IMR-90 (cell line): ENCODE results near the gene CHML. TPM values are rescaled to one million over a fixed set of nuclear protein-coding genes. Genes with fewer than 3 reads are reported as not detected.

Source experiments
- ATAC-seq: fragments of 200-7000 bp; cut with Tn5 transposase; 2 replicates; pipeline ENCODE4 v1.9.1; 2020; ENCODE audit warnings: low read depth, mild to moderate bottlenecking, moderate library complexity
- BruUV-seq: library from RNA; stranded (reverse); fragments of 400-500 nt; replicated peaks from 2 replicates; lab custom pipeline; 2021; lab: Mats Ljungman, UMichigan
- CTCF ChIA-PET: fragments of 300-600 bp; formaldehyde crosslinking; extraction: SDS; loops from one replicate; lab custom pipeline; 2021; ENCODE audit warnings: antibody characterized with exemption; lab: Yijun Ruan, JAX
- POLR2A ChIA-PET: fragments of 300-600 bp; sonication (Branson Sonifier 250); formaldehyde crosslinking; loops from one replicate; lab custom pipeline; 2022; ENCODE audit warnings: antibody characterized with exemption; ENCODE audit not compliant: unreplicated experiment; lab: Charles Lee
- DNase-seq: peaks from one replicate; pipeline ENCODE4 v3.0.0; 2013
- H2AFZ ChIP-seq: replicated peaks from 2 replicates; pipeline ENCODE3; 2013; ENCODE audit warnings: low read length, mild to moderate bottlenecking; ENCODE audit not compliant: poor library complexity
- H2AK5ac ChIP-seq: 2 replicates; pipeline ENCODE4 v1.6.1; 2013; ENCODE audit warnings: low read depth, low read length, inconsistent platforms
- H2AK9ac ChIP-seq: replicated peaks from 2 replicates; pipeline ENCODE3; 2013; ENCODE audit warnings: mild to moderate bottlenecking, low read depth, low read length, moderate library complexity; ENCODE audit not compliant: poor library complexity
- H2BK120ac ChIP-seq: 2 replicates; pipeline ENCODE4 v1.6.1; 2013; ENCODE audit warnings: low read depth, low read length, inconsistent platforms
- H2BK15ac ChIP-seq: 3 replicates; pipeline ENCODE4 v1.6.1; 2013; ENCODE audit warnings: low read depth, low read length, inconsistent platforms
- H2BK20ac ChIP-seq: 2 replicates; pipeline ENCODE4 v1.6.1; 2013; ENCODE audit warnings: low read depth, mild to moderate bottlenecking, inconsistent platforms, low read length, moderate library complexity
- H2BK5ac ChIP-seq: 2 replicates; pipeline ENCODE4 v1.6.1; 2013; ENCODE audit warnings: mild to moderate bottlenecking, low read depth, low read length, inconsistent platforms; ENCODE audit not compliant: poor library complexity, severe bottlenecking
- H3K14ac ChIP-seq: replicated peaks from 2 replicates; pipeline ENCODE4 v1.6.1; 2013; ENCODE audit warnings: low read depth, low read length, inconsistent platforms
- H3K18ac ChIP-seq: 2 replicates; pipeline ENCODE4 v1.6.1; 2013; ENCODE audit warnings: low read depth, low read length, control low read depth
- H3K23ac ChIP-seq: 2 replicates; pipeline ENCODE4 v1.6.1; 2013; ENCODE audit warnings: low read depth, low read length, inconsistent platforms
- H3K27ac ChIP-seq: 2 replicates; pipeline ENCODE4 v1.5.1; 2013; ENCODE audit warnings: mild to moderate bottlenecking, control low read depth, low read length; ENCODE audit not compliant: insufficient read depth
- H3K27me3 ChIP-seq: 2 replicates; pipeline ENCODE4 v1.6.1; 2013; ENCODE audit warnings: low read length; ENCODE audit not compliant: control insufficient read depth, insufficient read depth
- H3K36me3 ChIP-seq: 2 replicates; pipeline ENCODE4 v1.6.1; 2013; ENCODE audit warnings: low read length, mixed read lengths; ENCODE audit not compliant: control insufficient read depth, insufficient read depth
- H3K4ac ChIP-seq: 2 replicates; pipeline ENCODE4 v1.6.1; 2013; ENCODE audit warnings: low read depth, low read length, inconsistent platforms
- H3K4me1 ChIP-seq: 2 replicates; pipeline ENCODE4 v1.6.1; 2013; ENCODE audit warnings: low read length, mixed read lengths; ENCODE audit not compliant: control insufficient read depth, insufficient read depth
- H3K4me2 ChIP-seq: 2 replicates; pipeline ENCODE4 v1.6.1; 2013; ENCODE audit warnings: low read depth, mild to moderate bottlenecking, control low read depth, low read length, moderate library complexity
- H3K4me3 ChIP-seq: 2 replicates; pipeline ENCODE4 v1.5.1; 2013; ENCODE audit warnings: low read depth, mild to moderate bottlenecking, control low read depth, low read length, moderate library complexity; ENCODE audit not compliant: insufficient read depth
- H3K56ac ChIP-seq: 2 replicates; pipeline ENCODE4 v1.6.1; 2013; ENCODE audit warnings: low read length, inconsistent platforms; ENCODE audit not compliant: insufficient read depth; ENCODE audit errors: extremely low read depth
- H3K79me1 ChIP-seq, 2 experiments: 2 replicates each; pipeline ENCODE4 v1.6.1; 2013; ENCODE audit warnings: low read length in 2 of 2, inconsistent platforms in 1 of 2, low read depth in 1 of 2
- H3K9ac ChIP-seq: 2 replicates; pipeline ENCODE4 v1.6.1; 2013; ENCODE audit warnings: low read depth, low read length, control low read depth
- H3K9me1 ChIP-seq: 2 replicates; pipeline ENCODE4 v1.6.1; 2013; ENCODE audit warnings: low read length, inconsistent platforms; ENCODE audit not compliant: insufficient read depth
- H3K9me3 ChIP-seq: 2 replicates; pipeline ENCODE4 v1.6.1; 2013; ENCODE audit warnings: low read length; ENCODE audit not compliant: control insufficient read depth, insufficient read depth
- H4K20me1 ChIP-seq: 2 replicates; pipeline ENCODE4 v1.6.1; 2013; ENCODE audit warnings: low read length, inconsistent platforms; ENCODE audit not compliant: insufficient read depth
- H4K5ac ChIP-seq: 2 replicates; pipeline ENCODE4 v1.6.1; 2013; ENCODE audit warnings: mild to moderate bottlenecking, low read depth, low read length, control low read depth
- H4K8ac ChIP-seq, 2 experiments: 2 replicates each; pipeline ENCODE4 v1.6.1; 2013; ENCODE audit warnings: low read depth in 2 of 2, low read length in 2 of 2, control low read depth in 1 of 2, inconsistent platforms in 1 of 2
- H4K91ac ChIP-seq: 2 replicates; pipeline ENCODE4 v1.6.1; 2013; ENCODE audit warnings: low read depth, low read length, inconsistent platforms; ENCODE audit not compliant: insufficient read depth
- CEBPB ChIP-seq: IDR thresholded peaks from 2 replicates; pipeline ENCODE4 v1.6.1; 2012; ENCODE audit warnings: low read depth, low read length, improper control_type of control experiment
- MAZ ChIP-seq: IDR thresholded peaks from 2 replicates; pipeline ENCODE4 v1.6.1; 2012; ENCODE audit warnings: low read depth, mild to moderate bottlenecking, low read length, improper control_type of control experiment, moderate library complexity, borderline replicate concordance
- MXI1 ChIP-seq: IDR thresholded peaks from 2 replicates; pipeline ENCODE4 v1.6.1; 2012; ENCODE audit warnings: low read depth, mild to moderate bottlenecking, low read length, moderate library complexity, borderline replicate concordance
- NFE2L2 ChIP-seq: fragments of 150-350 bp; IDR thresholded peaks from 2 replicates; pipeline ENCODE4 v1.6.1; 2016; ENCODE audit warnings: low read depth, mild to moderate bottlenecking, low read length
- POLR2A ChIP-seq: IDR thresholded peaks from 2 replicates; pipeline ENCODE4 v1.6.1; 2012; ENCODE audit warnings: mild to moderate bottlenecking, low read depth, low read length
- RAD21 ChIP-seq: IDR thresholded peaks from 2 replicates; pipeline ENCODE4 v1.6.1; 2012; ENCODE audit warnings: low read length, improper control_type of control experiment
- RCOR1 ChIP-seq: IDR thresholded peaks from 2 replicates; pipeline ENCODE4 v1.6.1; 2012; ENCODE audit warnings: mild to moderate bottlenecking, low read length, improper control_type of control experiment; ENCODE audit not compliant: insufficient replicate concordance
- USF2 ChIP-seq: fragments of 150-350 bp; IDR thresholded peaks from 2 replicates; pipeline ENCODE4 v1.6.1; 2017; ENCODE audit warnings: mild to moderate bottlenecking, antibody characterized with exemption, low read length, low read depth
- WGBS, 2 experiments: methylation state at CpG; one replicate each; pipeline versions ENCODE4 v1.1.5 to v1.1.7; 2013; ENCODE audit warnings: missing lambda C conversion rate in 2 of 2; ENCODE audit not compliant: insufficient read length in 1 of 2; ENCODE audit errors: extremely low coverage in 2 of 2; 5-methylcytosine and 5-hydroxymethylcytosine counted together
- dilution Hi-C: fragments of 300-500 bp; cut with HindIII; formaldehyde crosslinking; loops from one replicate; pipeline ENCODE4 v1.14.3; 2018; ENCODE audit warnings: low sequenced_read_pairs; ENCODE audit not compliant: unreplicated experiment
- in situ Hi-C: fragments of 300-500 bp; cut with MboI; formaldehyde crosslinking; loops from 3 replicates; pipeline ENCODE4 v1.14.3; 2019; ENCODE audit warnings: low sequenced_read_pairs, inconsistent platforms, mixed read lengths
- intact Hi-C: fragments of 100-400 bp; cut with micrococcal nuclease; formaldehyde crosslinking; loops from 2 replicates; pipeline ENCODE4 v1.10.0; 2022
- polyA plus RNA-seq, 3 experiments: library from polyadenylated mRNA; depleted of rRNA; stranded (reverse); fragments of >200 nt; gene quantifications; 2 replicates each; pipeline ENCODE4 v1.2.3, GENCODE V29; 2012; ENCODE audit warnings: low replicate concordance in 1 of 3
- total RNA-seq: library from RNA; depleted of rRNA; stranded (reverse); fragments of >200 nt; gene quantifications from 2 replicates; pipeline ENCODE4 v1.2.3, GENCODE V29; 2012
- TF ChIP-seq, protein P1 (sequence below): conservative IDR thresholded peaks from 2 replicates; pipeline ENCODE4 v1.5.1; 2012; ENCODE audit warnings: mild to moderate bottlenecking, low read depth, low read length, improper control_type of control experiment

CHML gene
- total and polyA plus RNA-seq, 2 of the 4 experiments (the other 2 are of a cell fraction), result 5.3 to 25.6 TPM

DNA sequence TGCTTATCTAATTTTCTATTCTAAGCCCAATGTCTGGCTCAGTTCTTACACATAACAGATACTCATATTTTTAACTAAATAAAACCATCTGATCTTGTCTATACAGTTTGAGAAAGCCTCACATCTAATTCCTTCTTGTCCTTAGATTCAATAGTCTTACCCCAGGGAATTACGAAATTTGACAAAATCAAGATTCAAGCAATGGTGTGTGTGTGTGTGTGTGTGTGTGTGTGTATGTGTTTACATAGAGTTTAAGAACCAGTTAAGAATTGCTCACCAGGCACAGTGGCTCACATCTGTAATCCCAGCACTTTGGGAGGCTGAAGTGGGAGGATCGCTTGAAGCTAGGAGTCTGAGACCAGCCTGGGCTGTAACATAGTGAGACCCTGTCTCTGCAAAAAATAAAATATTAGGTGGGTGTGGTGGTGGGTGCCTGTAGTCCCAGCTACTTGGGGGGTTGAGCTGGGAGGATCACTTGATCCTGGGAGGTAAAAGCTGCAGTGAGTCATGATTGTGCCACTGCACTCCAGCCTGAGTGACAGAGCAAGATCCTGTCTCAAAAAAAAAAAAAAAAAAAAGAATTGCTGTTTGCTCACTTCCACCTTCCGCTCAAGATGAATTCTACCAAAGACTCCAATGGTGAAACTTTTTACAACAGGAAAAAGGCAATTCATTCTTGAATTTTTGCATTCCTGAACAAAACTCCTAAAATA, 18.1 kb upstream of the CHML start:
- POLR2A ChIA-PET, result no interaction called here
- no peak for ATAC-seq
- no peak overlapping the region for H2BK120ac ChIP-seq
- BruUV-seq, result no TSS peak
- no peak overlapping the region for H4K8ac ChIP-seq
- no peak overlapping the region for H4K5ac ChIP-seq
- no peak overlapping the region for H3K14ac ChIP-seq
- no peak overlapping the region for H3K4me3 ChIP-seq
- H2BK5ac ChIP-seq, result no peak overlapping the region
- CTCF ChIA-PET, result no interaction called here
- H3K18ac ChIP-seq, result no peak overlapping the region
- TF ChIP-seq CEBPB, result no peak
- no peak for TF ChIP-seq USF2
- TF ChIP-seq, protein P1, sequence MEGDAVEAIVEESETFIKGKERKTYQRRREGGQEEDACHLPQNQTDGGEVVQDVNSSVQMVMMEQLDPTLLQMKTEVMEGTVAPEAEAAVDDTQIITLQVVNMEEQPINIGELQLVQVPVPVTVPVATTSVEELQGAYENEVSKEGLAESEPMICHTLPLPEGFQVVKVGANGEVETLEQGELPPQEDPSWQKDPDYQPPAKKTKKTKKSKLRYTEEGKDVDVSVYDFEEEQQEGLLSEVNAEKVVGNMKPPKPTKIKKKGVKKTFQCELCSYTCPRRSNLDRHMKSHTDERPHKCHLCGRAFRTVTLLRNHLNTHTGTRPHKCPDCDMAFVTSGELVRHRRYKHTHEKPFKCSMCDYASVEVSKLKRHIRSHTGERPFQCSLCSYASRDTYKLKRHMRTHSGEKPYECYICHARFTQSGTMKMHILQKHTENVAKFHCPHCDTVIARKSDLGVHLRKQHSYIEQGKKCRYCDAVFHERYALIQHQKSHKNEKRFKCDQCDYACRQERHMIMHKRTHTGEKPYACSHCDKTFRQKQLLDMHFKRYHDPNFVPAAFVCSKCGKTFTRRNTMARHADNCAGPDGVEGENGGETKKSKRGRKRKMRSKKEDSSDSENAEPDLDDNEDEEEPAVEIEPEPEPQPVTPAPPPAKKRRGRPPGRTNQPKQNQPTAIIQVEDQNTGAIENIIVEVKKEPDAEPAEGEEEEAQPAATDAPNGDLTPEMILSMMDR, result no peak
- no peak for TF ChIP-seq MXI1
- TF ChIP-seq POLR2A, result no peak
- TF ChIP-seq RCOR1, result no peak
- TF ChIP-seq RAD21, result no peak
- TF ChIP-seq NFE2L2, result no peak
- no peak for TF ChIP-seq MAZ
- 100% methylated on average over 1 of the region's 3 CpGs; no CpG with 5 or more reads in 1 of the 2 experiments for WGBS, 2 experiments
- in situ Hi-C loops (no loop called here), intact Hi-C loops (no loop called here), dilution Hi-C loops (no loop called here)
- no peak overlapping the region for H3K4me2 ChIP-seq
- no peaks in the 10 kb centered on the region for H3K9me1 ChIP-seq
- no peak overlapping the region for H3K27ac ChIP-seq
- H3K9me3 ChIP-seq, result no peaks in the 10 kb centered on the region
- H3K36me3 ChIP-seq, result no peaks in the 10 kb centered on the region
- H3K79me1 ChIP-seq, result no peaks in the 10 kb centered on the region
- no peak overlapping the region for H3K23ac ChIP-seq
- H3K4ac ChIP-seq, result no peak overlapping the region
- H3K4me1 ChIP-seq, result no peaks in the 10 kb centered on the region
- H3K9ac ChIP-seq, result no peak overlapping the region
- no peak overlapping the region for H2AK5ac ChIP-seq
- no peaks in the 10 kb centered on the region for H4K20me1 ChIP-seq
- H3K56ac ChIP-seq, result no peak overlapping the region
- H2BK20ac ChIP-seq, result no peak overlapping the region
- no peaks in the 10 kb centered on the region; the same call in 1 of the 2 replicates for H3K27me3 ChIP-seq
- H2AFZ ChIP-seq, result no peak overlapping the region
- no peak overlapping the region for H2BK15ac ChIP-seq
- no peak for DNase-seq
- no peak overlapping the region for H4K91ac ChIP-seq
- H2AK9ac ChIP-seq, result no peak overlapping the region
